ENCODE measurements around the gene RPS18. TPM values are rescaled to one million over a fixed set of nuclear protein-coding genes. Genes with fewer than 3 reads are reported as not detected.

RPS18 gene
- total RNA-seq, result 4,695 and 5,841 TPM in 2 replicates

GRCh38 chr6:33271468-33272274 is at the start of gene RPS18, which contains the start of gene VPS52:
RPS18 (plus strand) TSS chr6:33272075; CDS start chr6:33272120, 45 bp downstream.
VPS52 (minus strand) TSS chr6:33271876; CDS start chr6:33271675, 201 bp downstream.

GRCh38 chr6:33276864-33277662 is 5.2 kb downstream of the RPS18 start, which contains the start of gene B3GALT4:
B3GALT4 (plus strand) TSS chr6:33277123; CDS start chr6:33277420, 297 bp downstream.

GRCh38 chr6:33288921-33289783 is 17.3 kb downstream of the RPS18 start, which contains the start of the genes PFDN6 and WDR46:
PFDN6 (plus strand) TSS chr6:33289601; CDS start chr6:33289857, 256 bp downstream.
WDR46 (minus strand) TSS chr6:33289239; CDS start chr6:33289170, 69 bp downstream.

GRCh38 chr6:33298773-33299236 is 26.9 kb downstream of the RPS18 start, which contains the start of gene RGL2:
RGL2 (minus strand) TSS chr6:33298942; CDS start chr6:33298610, 332 bp downstream.

GRCh38 chr6:33313709-33314514 is 42.0 kb downstream of the RPS18 start, which contains the start of gene TAPBP:
TAPBP (minus strand) TSS chr6:33314078; CDS start chr6:33314041, 37 bp downstream.

GRCh38 chr6:33317669-33318425 is 46.0 kb downstream of the RPS18 start, which contains the start of gene ZBTB22:
ZBTB22 (minus strand) TSS chr6:33317744; CDS start chr6:33316916, 828 bp downstream.

Other genes with a start within 250 kb of the RPS18 start
- gene HLA-DPA1, start 198.4 kb upstream of the RPS18 start, total RNA-seq, result 0.23 and 0.34 TPM in 2 replicates
- 0.70 and 2.8 TPM in 2 replicates for gene HLA-DPB1, start 196.1 kb upstream of the RPS18 start, total RNA-seq
- 0.08 TPM in 1 of 2 replicates, not detected in the other for gene COL11A2, start 79.6 kb upstream of the RPS18 start, total RNA-seq
- 13.4 and 15.6 TPM in 2 replicates for gene RXRB, start 71.4 kb upstream of the RPS18 start, total RNA-seq
- gene SLC39A7, start 71.2 kb upstream of the RPS18 start, total RNA-seq, result 77.1 and 112 TPM in 2 replicates
- gene HSD17B8, start 67.4 kb upstream of the RPS18 start, total RNA-seq, result 27.4 and 46.2 TPM in 2 replicates
- gene RING1, start 63.6 kb upstream of the RPS18 start, total RNA-seq, result 13.2 and 16.2 TPM in 2 replicates
- 26.3 and 40.4 TPM in 2 replicates for gene VPS52, start 199 bp upstream of the RPS18 start, total RNA-seq
- 2.2 and 4.5 TPM in 2 replicates for gene B3GALT4, start 5.0 kb downstream of the RPS18 start, total RNA-seq
- gene WDR46, start 17.2 kb downstream of the RPS18 start, total RNA-seq, result 38.0 and 78.1 TPM in 2 replicates
- 51.1 and 83.6 TPM in 2 replicates for gene PFDN6, start 17.5 kb downstream of the RPS18 start, total RNA-seq
- 28.7 and 49.2 TPM in 2 replicates for gene RGL2, start 26.9 kb downstream of the RPS18 start, total RNA-seq
- gene TAPBP, start 42.0 kb downstream of the RPS18 start, total RNA-seq, result 69.7 and 136 TPM in 2 replicates
- 10.5 and 21.6 TPM in 2 replicates for gene ZBTB22, start 45.7 kb downstream of the RPS18 start, total RNA-seq
- gene DAXX, start 50.9 kb downstream of the RPS18 start, total RNA-seq, result 53.9 and 55.3 TPM in 2 replicates
- 14.0 and 50.8 TPM in 2 replicates for gene KIFC1, start 119.7 kb downstream of the RPS18 start, total RNA-seq
- gene PHF1, start 138.9 kb downstream of the RPS18 start, total RNA-seq, result 20.3 and 27.3 TPM in 2 replicates
- gene CUTA, start 146.0 kb downstream of the RPS18 start, total RNA-seq, result 201 and 221 TPM in 2 replicates
- 0.72 and 2.8 TPM in 2 replicates for gene SYNGAP1, start 148.0 kb downstream of the RPS18 start, total RNA-seq
- gene ZBTB9, start 182.5 kb downstream of the RPS18 start, total RNA-seq, result 4.4 and 6.5 TPM in 2 replicates

All from hair follicular keratinocyte (primary cell).